B cell (primary cell): ENCODE results near the gene TGM3. TPM values are rescaled to one million over a fixed set of nuclear protein-coding genes. Genes with fewer than 3 reads are reported as not detected.
A peak's percentile ranks its signal among the peaks of the same experiment; 100 is the strongest.

Experiments used
- ATAC-seq: fragments of 200-7000 bp; cut with Tn5 transposase; one replicate; pipeline ENCODE4 v1.10.0; 2021; ENCODE audit warnings: low read depth, mild to moderate bottlenecking, moderate number of reproducible peaks, moderate library complexity
- CTCF ChIA-PET: fragments of 350-600 bp; sonication (Branson Sonifier 250); formaldehyde crosslinking; loops from one replicate; lab custom pipeline; 2021; ENCODE audit warnings: antibody characterized with exemption, inconsistent platforms; lab: Charles Lee
- POLR2A ChIA-PET: fragments of 350-600 bp; sonication (Branson Sonifier 250); formaldehyde crosslinking; loops from one replicate; lab custom pipeline; 2021; ENCODE audit warnings: antibody characterized with exemption; lab: Charles Lee
- DNase-seq: peaks from one replicate; pipeline ENCODE4 v3.0.0; 2013
- H2AFZ ChIP-seq: 2 replicates; pipeline ENCODE4 v1.6.1; 2012; ENCODE audit warnings: mild to moderate bottlenecking, low read depth, low read length; ENCODE audit not compliant: insufficient read depth, poor library complexity, severe bottlenecking
- H3K27ac ChIP-seq, 2 donors: 1 replicate in 1 of 2; 2 replicates in 1 of 2; pipeline ENCODE4 v1.5.1; 2012 to 2013; ENCODE audit warnings: low read length in 2 of 2, mild to moderate bottlenecking in 2 of 2, moderate library complexity in 1 of 2
- H3K27me3 ChIP-seq, 4 experiments: fragments of 200-600 bp in 1 of 4; sonication (generic) in 1 of 4; replicated peaks in 1 of 4; 1 replicate in 2 of 4; 2 replicates in 2 of 4; pipeline versions ENCODE4 v1.6.1 to v1.7.0; 2013 to 2016; ENCODE audit warnings: low read length in 3 of 4, mild to moderate bottlenecking in 2 of 4, mixed read lengths in 1 of 4, moderate library complexity in 1 of 4; ENCODE audit not compliant: insufficient read depth in 4 of 4, control insufficient read depth in 3 of 4; ENCODE audit errors: control extremely low read depth in 1 of 4
- H3K36me3 ChIP-seq, 2 experiments: replicated peaks in 1 of 2; 1 replicate in 1 of 2; 2 replicates in 1 of 2; pipeline versions ENCODE4 v1.6.1 to v1.7.1; 2013; ENCODE audit warnings: low read length in 1 of 2; ENCODE audit not compliant: insufficient read depth in 2 of 2, control insufficient read depth in 1 of 2; ENCODE audit errors: control extremely low read depth in 1 of 2, extremely low read depth in 1 of 2
- H3K4me1 ChIP-seq, 2 donors: fragments of 200-600 bp in 1 of 2; sonication (generic) in 1 of 2; 1 replicate in 1 of 2; 2 replicates in 1 of 2; pipeline versions ENCODE4 v1.5.1 to v1.6.1; 2013 to 2017; ENCODE audit warnings: low read length in 2 of 2; ENCODE audit not compliant: control insufficient read depth in 2 of 2, insufficient read depth in 2 of 2
- H3K4me2 ChIP-seq: replicated peaks from 2 replicates; pipeline ENCODE3; 2012; ENCODE audit warnings: mild to moderate bottlenecking, low read depth, low read length; ENCODE audit not compliant: poor library complexity, severe bottlenecking
- H3K4me3 ChIP-seq, 5 experiments: fragments of 200-600 bp in 1 of 5; sonication (generic) in 1 of 5; 1 replicate in 3 of 5; 2 replicates in 2 of 5; pipeline versions ENCODE4 v1.5.1 to v1.7.0; 2011 to 2016; ENCODE audit warnings: low read length in 4 of 5, mild to moderate bottlenecking in 4 of 5, low read depth in 2 of 5, control low read depth in 1 of 5, moderate library complexity in 1 of 5; ENCODE audit not compliant: insufficient read depth in 1 of 5; ENCODE audit errors: control extremely low read depth in 1 of 5, extremely low read depth in 1 of 5
- H3K79me2 ChIP-seq: fragments of 200-600 bp; sonication (generic); one replicate; pipeline ENCODE4 v1.6.0; 2016; ENCODE audit warnings: low read length; ENCODE audit not compliant: control insufficient read depth, insufficient read depth
- H3K9ac ChIP-seq: fragments of 200-600 bp; sonication (generic); 2 replicates; pipeline ENCODE4 v1.6.1; 2017; ENCODE audit warnings: mild to moderate bottlenecking, low read length, moderate library complexity
- H3K9me3 ChIP-seq, 3 donors: one replicate each; pipeline versions ENCODE4 v1.6.1 to v1.7.1; 2013; ENCODE audit warnings: low read length in 2 of 3; ENCODE audit not compliant: control insufficient read depth in 2 of 3, insufficient read depth in 1 of 3; ENCODE audit errors: control extremely low read depth in 1 of 3
- H4K20me1 ChIP-seq: 2 replicates; pipeline ENCODE4 v1.6.0; 2012; ENCODE audit warnings: mild to moderate bottlenecking, low read length; ENCODE audit not compliant: insufficient read depth, control insufficient read depth, poor library complexity, severe bottlenecking
- H3K27ac Mint-ChIP-seq: one replicate; pipeline ENCODE4 v1.8.0; 2021; ENCODE audit warnings: mixed read lengths
- H3K27me3 Mint-ChIP-seq: one replicate; pipeline ENCODE4 v1.8.0; 2021; ENCODE audit warnings: mixed read lengths
- H3K4me1 Mint-ChIP-seq: one replicate; pipeline ENCODE4 v1.8.0; 2021; ENCODE audit warnings: mixed read lengths
- H3K4me3 Mint-ChIP-seq: one replicate; pipeline ENCODE4 v1.8.0; 2021; ENCODE audit warnings: mixed read lengths
- H3K9me3 Mint-ChIP-seq: one replicate; pipeline ENCODE4 v1.8.0; 2022; ENCODE audit warnings: mixed read lengths; ENCODE audit not compliant: insufficient read depth
- CTCF ChIP-seq: fragments of 200-600 bp; IDR thresholded peaks from one replicate; pipeline ENCODE4 v1.8.0; 2022; ENCODE audit warnings: antibody characterized with exemption, mild to moderate bottlenecking
- EZH2 ChIP-seq: IDR thresholded peaks from 2 replicates; pipeline ENCODE4 v1.6.1; 2012; ENCODE audit warnings: borderline replicate concordance, low read depth, mild to moderate bottlenecking, moderate library complexity, low read length; ENCODE audit not compliant: insufficient read depth, poor library complexity, severe bottlenecking
- WGBS: methylation state at CpG from one replicate; pipeline ENCODE4 v1.1.5; 2013; ENCODE audit warnings: missing lambda C conversion rate; ENCODE audit not compliant: insufficient coverage; 5-methylcytosine and 5-hydroxymethylcytosine counted together
- intact Hi-C: fragments of 100-400 bp; cut with micrococcal nuclease; formaldehyde crosslinking; loops from one replicate; pipeline ENCODE4 v1.10.0; 2022
- polyA plus RNA-seq: library from polyadenylated mRNA; depleted of rRNA; stranded (reverse); fragments of >200 nt; gene quantifications from 2 replicates; pipeline ENCODE4 v1.2.3, GENCODE V29; 2012
- total RNA-seq, 2 donors: library from RNA; stranded (reverse); fragments of 120-200 nt in 1 of 2; gene quantifications; 1 replicate in 1 of 2; 2 replicates in 1 of 2; pipeline versions ENCODE4 v1.2.3 to v1.2.4, GENCODE V29; 2013 to 2022

Gene TGM3
- total and polyA plus RNA-seq, 2 donors (not counting 1 experiment from before 2014, with no cell fraction given): not detected

- no peaks in the 10 kb centered on the region for H3K9me3 Mint-ChIP-seq
- peak; percentile 95 for ATAC-seq
- Histone ChIP-seq H3K27ac (peak overlapping the region; percentile 82 to 91), H3K9me3 (no peaks in the 10 kb centered on the region), H3K79me2 (no peaks in the 10 kb centered on the region), H3K36me3 (no peaks in the 10 kb centered on the region), H3K27me3 (peaks cover 0 to 6% (median 0%) of the 10 kb centered on the region in 4 experiments), H4K20me1 (no peaks in the 10 kb centered on the region), H3K4me1 (peaks cover 23 to 24% of the 10 kb centered on the region in 2 donors), H3K4me3 (peak overlapping the region in 2 of 5 experiments; percentile 2 to 27), H2AFZ (peak overlapping the region; percentile 66), H3K4me2 (peak overlapping the region; percentile 60), H3K9ac (peak overlapping the region; percentile 30)
- H3K27ac Mint-ChIP-seq: peak overlapping the region; percentile 93
- DNase-seq: peak; percentile 89
- CTCF ChIA-PET: interaction anchor here (1.2 to 2.3 kb wide), 5 partner anchors 17 to 219 kb away, joined by 3 to 27 read pairs (median 3); no protein-coding TSS in a partner anchor
- POLR2A ChIA-PET: interaction anchor here (0.5 to 1.0 kb wide), 2 partner anchors 170 to 456 kb away, joined by 4 to 10 read pairs; partner anchors contain the start of gene SNRPB
- no peak for TF ChIP-seq EZH2
- no peak for TF ChIP-seq CTCF
- peak overlapping the region; percentile 61 for H3K4me3 Mint-ChIP-seq
- WGBS: 0% methylated on average over 4 of the region's 5 CpGs
- intact Hi-C loops: loop anchor here (1.0 to 5.0 kb wide), 4 partner anchors 84 to 348 kb away; partner anchors contain the start of gene ZNF343
- H3K27me3 Mint-ChIP-seq: no peaks in the 10 kb centered on the region
- peaks cover 22% of the 10 kb centered on the region for H3K4me1 Mint-ChIP-seq
Measured at GRCh38 chr20:2301164-2301622, 5.4 kb downstream of the TGM3 start.

GRCh38 chr20:2302384-2303060 is 6.7 kb downstream of the TGM3 start:
- peaks cover 4% of the 10 kb centered on the region for H3K27me3 Mint-ChIP-seq
- TF ChIP-seq EZH2: no peak
- TF ChIP-seq CTCF: no peak
- Histone ChIP-seq H3K4me1 (peaks cover 23 to 24% of the 10 kb centered on the region in 2 donors), H3K36me3 (no peaks in the 10 kb centered on the region), H3K9ac (no peak overlapping the region), H3K27ac (peak overlapping the region in 1 of 2 donors; percentile 60), H3K9me3 (no peaks in the 10 kb centered on the region), H4K20me1 (no peaks in the 10 kb centered on the region), H3K4me3 (no peak overlapping the region), H3K4me2 (no peak overlapping the region), H3K27me3 (peaks cover 0 to 6% (median 0%) of the 10 kb centered on the region in 4 experiments), H2AFZ (no peak overlapping the region), H3K79me2 (no peaks in the 10 kb centered on the region)
- ChIA-PET POLR2A (interaction anchor here (0.6 kb wide), 1 partner anchor 68 kb away, joined by 8 read pairs; no protein-coding TSS in a partner anchor), CTCF (interaction anchor here (1.1 to 2.3 kb wide), 2 partner anchors 46 to 130 kb away, joined by 3 to 6 read pairs; no protein-coding TSS in a partner anchor)
- peaks cover 22% of the 10 kb centered on the region for H3K4me1 Mint-ChIP-seq
- H3K4me3 Mint-ChIP-seq: no peak overlapping the region
- DNase-seq: no peak
- intact Hi-C loops: loop anchor here (5.0 kb wide), 1 partner anchor 85 kb away; no protein-coding TSS in a partner anchor
- H3K9me3 Mint-ChIP-seq: no peaks in the 10 kb centered on the region
- no peak for ATAC-seq
- WGBS: 33% methylated on average over 2 of the region's 9 CpGs
- no peak overlapping the region for H3K27ac Mint-ChIP-seq
